GM21367 (cell line): ENCODE measurements around the gene NUDT4B.
"Not testable (repeated sequence)": the region's sequence is repeated elsewhere in the genome, so short reads cannot be mapped to it uniquely, and the experiment has no call there.

Source experiments
- ATAC-seq: cut with Tn5 transposase; IDR thresholded peaks from one replicate; pipeline ENCODE4 v1.9.1; 2021; ENCODE audit not compliant: unreplicated experiment

Gene NUDT4B

GRCh38 chr1:148735538-148735937 lies 13.0 kb upstream of the NUDT4B start:
- not testable (repeated sequence) for ATAC-seq

- ATAC-seq, result not testable (repeated sequence)
Observed at GRCh38 chr1:148738667-148739066, 9.9 kb upstream of the NUDT4B start.

- not testable (repeated sequence) for ATAC-seq
Observed at GRCh38 chr1:148743200-148743599, 5.4 kb upstream of the NUDT4B start.

- peak; percentile 44 for ATAC-seq
Observed at GRCh38 chr1:148743726-148744720, 4.6 kb upstream of the NUDT4B start.

DNA sequence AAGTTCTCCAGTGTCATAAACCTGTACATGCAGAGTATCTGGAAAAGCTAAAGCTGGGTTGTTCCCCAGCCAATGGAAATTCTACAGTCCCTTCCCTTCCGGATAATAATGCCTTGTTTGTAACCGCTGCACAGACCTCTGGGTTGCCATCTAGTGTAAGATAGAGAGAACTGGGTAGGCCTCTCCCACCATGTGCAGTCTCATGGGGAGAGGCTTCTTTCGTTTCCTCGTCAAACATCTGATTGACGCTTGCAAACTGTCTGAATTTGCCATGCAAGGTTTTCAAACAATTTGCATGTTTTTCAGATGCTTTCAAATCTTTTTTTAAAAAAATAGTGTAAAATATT lies 734 bp downstream of the NUDT4B start:
- peak; percentile 87 for ATAC-seq

DNA sequence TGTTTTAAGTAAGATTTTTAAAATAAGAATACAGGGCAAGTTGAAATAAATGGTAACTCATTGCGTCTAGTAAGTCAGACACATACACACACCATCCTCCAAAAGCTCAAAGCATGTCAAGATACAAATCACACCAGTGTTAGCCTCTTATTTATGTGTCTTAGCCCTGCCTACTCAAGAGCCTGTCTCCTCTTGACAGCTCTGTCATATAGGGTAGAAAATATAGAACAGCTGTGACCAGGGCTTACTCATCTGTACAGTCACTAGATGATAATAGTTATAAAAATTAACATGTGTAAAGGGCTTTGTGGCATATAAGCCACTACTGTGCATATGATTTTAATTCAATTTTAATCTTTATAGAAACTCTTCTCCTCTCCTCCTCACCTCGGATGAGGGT lies 7.7 kb downstream of the NUDT4B start:
- ATAC-seq, result not testable (repeated sequence)

- ATAC-seq, result not testable (repeated sequence)
Observed at GRCh38 chr1:148757446-148757845, 8.9 kb downstream of the NUDT4B start.

DNA sequence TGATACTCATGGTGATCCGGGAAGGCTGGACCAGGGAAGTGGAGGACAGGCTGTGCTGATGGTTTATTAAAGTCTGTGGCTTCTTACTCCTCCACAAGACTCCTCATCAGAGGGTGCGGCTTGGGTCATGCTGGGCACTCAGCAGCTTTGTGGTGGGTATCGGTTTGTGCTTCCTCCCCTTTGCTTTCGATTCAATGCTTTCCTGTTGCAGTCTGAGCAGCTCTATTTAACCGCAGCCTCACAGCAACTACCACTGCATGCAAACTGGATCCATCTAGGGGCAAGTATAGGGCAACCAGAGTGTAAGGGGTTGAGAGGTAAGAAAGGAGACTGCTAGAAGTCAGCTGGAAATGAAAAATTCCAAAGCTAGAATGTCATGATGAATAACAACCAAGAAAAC lies 9.8 kb downstream of the NUDT4B start:
- ATAC-seq, result peak; percentile 90

GRCh38 chr1:148758925-148759324 lies 10.4 kb downstream of the NUDT4B start:
- ATAC-seq, result not testable (repeated sequence)

- not testable (repeated sequence) for ATAC-seq
Observed at GRCh38 chr1:148759749-148760148, 11.2 kb downstream of the NUDT4B start.

GRCh38 chr1:148760206-148760605 lies 11.6 kb downstream of the NUDT4B start:
- ATAC-seq, result not testable (repeated sequence)

DNA sequence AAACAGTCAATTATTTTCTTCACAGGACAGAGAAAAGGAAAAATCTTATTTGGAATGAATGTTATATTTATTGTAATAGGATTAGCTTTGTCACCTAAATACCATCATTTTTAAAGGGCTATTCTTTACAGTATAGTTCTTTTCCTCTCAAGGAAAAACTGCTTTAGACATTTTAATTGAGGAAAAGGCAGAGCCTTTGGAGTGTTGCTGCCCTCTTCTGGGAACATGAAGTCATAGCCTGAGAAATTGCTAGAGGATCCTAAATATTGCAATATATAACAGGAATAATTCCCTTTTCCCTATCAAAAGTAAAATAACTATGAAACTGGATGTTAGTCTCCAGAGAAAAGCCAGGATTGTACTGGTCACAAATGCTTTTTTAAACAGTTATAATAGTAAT lies 12.8 kb downstream of the NUDT4B start:
- ATAC-seq, result not testable (repeated sequence)

GRCh38 chr1:148765238-148766019 lies 16.9 kb downstream of the NUDT4B start:
- not testable (repeated sequence) for ATAC-seq

DNA sequence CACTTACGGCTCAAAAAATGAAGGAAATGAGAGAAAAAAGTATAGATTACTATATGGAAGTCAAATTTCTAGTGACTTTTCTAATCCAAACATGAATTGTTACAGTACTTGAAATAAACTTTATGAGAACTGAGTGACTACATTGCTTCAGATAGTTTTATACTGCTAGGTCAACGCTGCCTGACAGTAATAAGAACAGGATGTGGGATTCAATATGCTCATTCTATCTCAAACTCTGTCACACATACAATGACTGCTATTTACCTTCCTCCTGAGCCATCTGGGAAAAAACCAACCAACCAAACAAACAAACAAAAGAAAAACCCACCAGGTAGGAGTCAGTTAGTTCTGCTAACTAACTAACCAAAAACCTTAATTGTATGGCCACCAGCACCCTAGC lies 20.0 kb downstream of the NUDT4B start:
- ATAC-seq, result not testable (repeated sequence)

DNA sequence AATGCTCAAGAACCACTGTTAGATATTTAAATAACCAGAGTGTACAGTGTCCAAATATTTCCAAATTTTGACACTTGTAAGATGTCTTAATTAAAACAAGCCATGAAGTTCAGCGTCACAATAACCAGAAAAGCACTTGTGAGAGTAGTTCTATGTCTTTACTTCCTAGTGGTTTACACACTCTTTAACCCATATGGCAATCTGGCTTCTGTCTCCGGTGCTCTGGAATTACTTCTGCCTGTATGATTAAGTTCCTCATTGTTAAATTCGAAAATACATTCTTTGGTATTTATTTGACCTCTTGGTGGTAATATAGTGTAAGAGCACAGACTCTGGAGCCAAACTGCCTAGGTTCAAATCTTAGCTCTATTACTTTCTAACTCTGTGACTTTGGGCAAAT lies 20.9 kb downstream of the NUDT4B start:
- ATAC-seq, result not testable (repeated sequence)

GRCh38 chr1:148773690-148774089 lies 25.1 kb downstream of the NUDT4B start:
- not testable (repeated sequence) for ATAC-seq

GRCh38 chr1:148774102-148774501 lies 25.5 kb downstream of the NUDT4B start:
- not testable (repeated sequence) for ATAC-seq

DNA sequence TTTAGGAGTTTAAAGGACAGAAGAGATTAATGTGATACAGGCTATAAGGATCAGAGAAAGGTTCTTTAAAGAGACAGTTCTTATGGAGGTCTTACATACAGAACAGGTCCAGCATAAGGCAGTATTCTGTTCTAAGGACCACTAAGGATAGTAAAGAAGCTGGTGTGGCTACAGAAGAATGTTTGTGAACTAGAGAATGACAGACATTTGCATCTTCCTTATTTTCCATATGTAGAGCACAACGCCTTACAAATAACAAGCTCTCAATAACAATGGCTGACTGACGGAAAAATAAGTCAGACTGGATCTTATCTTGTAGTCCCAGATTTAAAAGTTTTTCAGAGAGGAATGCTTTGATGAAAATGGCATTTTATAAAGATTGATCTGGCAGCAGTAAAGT lies 26.7 kb downstream of the NUDT4B start:
- ATAC-seq, result not testable (repeated sequence)

DNA sequence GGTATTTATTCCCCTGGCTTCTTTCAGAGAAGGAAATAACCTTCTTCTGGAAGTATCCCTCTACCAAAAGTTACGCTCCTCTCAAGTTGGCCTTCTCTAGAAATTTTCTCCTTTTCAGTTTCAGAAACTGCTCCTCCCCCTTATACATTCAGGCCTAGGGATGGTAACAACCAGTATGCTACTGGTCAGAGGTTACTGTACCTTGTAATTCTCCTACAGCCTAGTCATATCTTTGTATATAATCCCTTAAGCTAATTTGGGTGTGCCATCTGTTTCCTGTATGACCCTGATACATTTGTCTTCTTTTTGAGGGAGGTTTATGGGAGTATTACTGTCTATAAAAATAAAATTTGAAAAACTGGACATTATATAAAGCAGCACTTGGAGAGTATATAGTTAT lies 29.1 kb downstream of the NUDT4B start:
- not testable (repeated sequence) for ATAC-seq

- ATAC-seq, result not testable (repeated sequence)
Observed at GRCh38 chr1:148780404-148780803, 31.8 kb downstream of the NUDT4B start.

GRCh38 chr1:148791543-148792099 lies 43.0 kb downstream of the NUDT4B start:
- not testable (repeated sequence) for ATAC-seq
